ENCODE data around the gene ATP12A. TPM values are rescaled to one million over a fixed set of nuclear protein-coding genes. Genes with fewer than 3 reads are reported as not detected.

ATP12A gene
- not detected in 2 replicates for total RNA-seq (ENCODE audit: low replicate concordance)

DNA sequence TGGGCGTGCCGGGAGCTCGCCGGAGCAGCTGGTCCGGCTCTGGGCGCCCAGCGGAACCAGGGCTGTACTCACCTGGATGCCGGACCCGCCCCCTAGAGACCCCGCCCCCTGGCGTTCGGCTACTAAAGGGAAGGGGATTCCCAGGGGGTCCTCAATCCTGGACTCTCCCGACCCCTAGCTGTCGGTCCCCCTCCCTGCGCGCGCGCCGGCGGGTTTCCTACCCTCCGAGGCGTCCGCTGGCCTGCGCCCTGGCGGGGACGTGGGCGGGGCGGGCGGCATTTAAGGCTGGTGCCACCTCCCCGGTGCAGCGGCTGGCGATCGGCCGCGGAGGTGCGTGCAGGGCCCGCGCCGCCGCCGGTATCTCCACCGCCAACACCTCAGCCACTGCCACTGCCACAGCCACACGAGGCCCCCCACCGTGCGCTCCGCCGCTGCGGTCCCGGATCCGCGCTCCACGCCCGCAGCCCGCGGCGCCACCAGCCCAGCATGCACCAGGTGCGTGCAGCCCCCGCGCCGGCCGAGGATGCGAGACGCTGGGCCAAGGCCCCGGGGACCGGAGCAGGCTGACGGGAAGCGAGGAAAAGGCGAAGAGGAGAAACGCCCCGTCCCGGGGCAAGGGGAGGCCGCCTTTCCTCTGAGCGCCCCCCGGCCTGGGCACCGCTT, at the start of gene ATP12A:
ATP12A (plus strand) TSS at position 151 of the 663 bp plus-strand sequence; CDS start at position 487, 336 bp downstream.
- DNase-seq (ENCODE audit: low read depth), result no peak
- TF ChIP-seq, protein P1, sequence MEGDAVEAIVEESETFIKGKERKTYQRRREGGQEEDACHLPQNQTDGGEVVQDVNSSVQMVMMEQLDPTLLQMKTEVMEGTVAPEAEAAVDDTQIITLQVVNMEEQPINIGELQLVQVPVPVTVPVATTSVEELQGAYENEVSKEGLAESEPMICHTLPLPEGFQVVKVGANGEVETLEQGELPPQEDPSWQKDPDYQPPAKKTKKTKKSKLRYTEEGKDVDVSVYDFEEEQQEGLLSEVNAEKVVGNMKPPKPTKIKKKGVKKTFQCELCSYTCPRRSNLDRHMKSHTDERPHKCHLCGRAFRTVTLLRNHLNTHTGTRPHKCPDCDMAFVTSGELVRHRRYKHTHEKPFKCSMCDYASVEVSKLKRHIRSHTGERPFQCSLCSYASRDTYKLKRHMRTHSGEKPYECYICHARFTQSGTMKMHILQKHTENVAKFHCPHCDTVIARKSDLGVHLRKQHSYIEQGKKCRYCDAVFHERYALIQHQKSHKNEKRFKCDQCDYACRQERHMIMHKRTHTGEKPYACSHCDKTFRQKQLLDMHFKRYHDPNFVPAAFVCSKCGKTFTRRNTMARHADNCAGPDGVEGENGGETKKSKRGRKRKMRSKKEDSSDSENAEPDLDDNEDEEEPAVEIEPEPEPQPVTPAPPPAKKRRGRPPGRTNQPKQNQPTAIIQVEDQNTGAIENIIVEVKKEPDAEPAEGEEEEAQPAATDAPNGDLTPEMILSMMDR (IDR thresholded peaks at IDR 0.05; ENCODE audit: insufficient read depth, low read length), result no peak
- H3K4me3 ChIP-seq (ENCODE audit: low read depth, low read length), result no peak within 1 kb of the TSS

DNA sequence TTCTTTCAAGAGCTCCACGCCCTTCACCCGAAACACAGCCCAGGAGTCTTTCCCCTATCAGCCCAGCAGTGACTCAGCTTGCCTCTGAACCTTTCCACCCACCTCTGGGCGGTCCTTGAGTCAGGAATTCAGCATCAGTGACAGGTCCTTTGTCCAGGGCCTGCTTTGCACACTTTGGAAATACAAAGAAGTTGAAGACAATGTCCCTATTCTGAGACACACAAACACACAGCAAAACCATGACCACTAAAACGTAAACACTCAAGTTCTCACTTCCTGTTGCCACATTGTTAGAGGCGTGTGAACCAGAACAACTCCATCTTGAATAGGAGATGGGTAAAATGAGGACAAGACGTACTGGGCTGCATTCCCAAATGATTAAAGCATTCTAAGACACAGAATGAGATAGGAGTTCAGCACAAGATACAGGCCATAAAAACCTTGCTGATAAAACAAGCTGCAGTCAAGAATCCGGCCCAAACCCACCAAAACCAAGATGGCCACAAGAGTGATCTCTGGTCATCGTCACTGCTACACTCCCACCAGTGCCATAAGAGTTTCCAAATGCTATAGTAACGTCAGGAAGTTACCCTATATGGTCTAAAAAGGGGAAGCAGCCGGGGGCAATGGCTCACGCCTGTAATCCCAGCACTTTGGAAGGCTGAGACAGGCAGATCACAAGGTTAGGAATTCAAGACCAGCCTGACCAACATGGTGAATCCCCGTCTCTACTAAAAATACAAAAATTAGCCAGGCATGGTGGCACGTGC, 49.2 kb upstream of the ATP12A start:
- no peak for DNase-seq (ENCODE audit: low read depth)
- TF ChIP-seq, protein P1 (IDR thresholded peaks at IDR 0.05; ENCODE audit: insufficient read depth, low read length), result no peak

DNA sequence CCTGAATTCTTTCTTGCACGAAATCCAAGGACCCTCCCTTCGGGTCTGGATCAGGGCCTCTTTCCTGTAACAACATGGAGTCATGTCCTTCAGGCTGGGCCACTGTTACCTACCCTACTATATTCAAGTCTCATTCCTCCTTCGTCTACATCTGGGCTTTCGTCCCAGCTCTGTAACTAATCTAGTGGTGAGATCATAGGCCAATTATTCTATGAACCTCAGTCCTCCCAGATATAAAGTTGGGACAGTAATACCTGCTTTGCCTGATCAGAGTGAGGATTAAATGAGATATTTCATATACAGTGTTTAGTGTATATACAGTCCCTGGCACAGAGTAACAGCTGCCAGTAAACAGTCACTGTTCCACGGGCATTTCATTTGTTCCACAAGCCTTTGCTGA, 48.3 kb upstream of the ATP12A start:
- H3K4me3 ChIP-seq (ENCODE audit: low read depth, low read length), result no peak overlapping the region
- peak; percentile 12 for DNase-seq (ENCODE audit: low read depth)
- TF ChIP-seq, protein P1 (IDR thresholded peaks at IDR 0.05; ENCODE audit: insufficient read depth, low read length), result no peak

More for the DNA sequence above, 49.2 kb upstream of the ATP12A start:
- no peak overlapping the region for H3K4me3 ChIP-seq (ENCODE audit: low read depth, low read length)

DNA sequence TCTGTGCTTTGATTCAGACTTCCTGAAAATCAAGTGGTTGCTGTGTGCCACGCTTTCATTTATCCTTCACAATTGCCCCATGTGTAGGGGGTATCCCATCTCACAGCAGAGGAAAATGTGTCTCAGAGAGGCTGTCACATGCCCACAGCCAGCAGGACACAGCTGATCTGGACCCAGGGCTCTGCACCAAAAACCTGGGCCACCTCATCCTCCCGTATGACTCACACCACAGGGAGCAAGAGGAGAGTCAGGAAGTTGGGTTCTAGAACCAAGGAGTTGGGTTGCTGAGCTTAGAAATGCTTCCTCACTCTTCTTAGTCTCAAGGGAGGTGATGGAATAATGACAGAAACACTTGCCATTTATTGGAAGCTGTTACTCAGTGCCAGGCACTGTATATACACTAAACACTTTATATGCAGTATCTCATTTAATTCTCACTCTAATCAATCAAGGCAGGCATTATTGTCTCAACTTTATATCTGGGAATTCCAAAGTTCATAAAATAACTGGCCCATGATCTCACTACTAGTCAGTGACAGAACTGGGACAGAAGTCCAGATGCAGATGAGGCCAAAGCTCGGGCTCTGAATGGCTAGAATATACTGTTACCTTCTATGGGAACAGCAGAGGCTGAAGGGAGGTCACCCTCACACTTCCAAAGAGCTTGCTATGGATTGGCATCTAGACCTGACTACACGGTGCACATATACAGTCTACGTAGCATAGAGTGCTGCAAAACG, 47.7 kb upstream of the ATP12A start:
- no peak for DNase-seq (ENCODE audit: low read depth)
- no peak overlapping the region for H3K4me3 ChIP-seq (ENCODE audit: low read depth, low read length)
- TF ChIP-seq, protein P1 (IDR thresholded peaks at IDR 0.05; ENCODE audit: insufficient read depth, low read length), result no peak

DNA sequence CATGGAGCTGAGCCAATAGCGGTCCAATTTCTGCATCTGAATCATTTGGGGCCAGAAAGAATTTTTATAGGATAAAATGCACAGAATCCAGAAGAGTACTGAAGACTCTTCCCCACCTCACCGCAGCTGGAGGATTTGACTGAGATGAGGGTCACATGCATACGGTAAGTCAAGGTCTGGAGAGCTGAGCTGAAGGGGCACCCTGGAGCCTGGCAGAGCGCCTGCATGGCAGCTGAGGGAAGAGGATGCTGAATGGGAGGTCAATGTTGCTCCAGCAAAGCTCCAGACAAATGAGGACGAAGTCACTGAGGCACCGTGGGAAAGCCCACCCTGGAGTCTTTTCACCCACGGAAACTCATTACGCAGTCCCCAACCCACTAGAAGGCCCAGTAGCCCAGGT, 43.4 kb upstream of the ATP12A start:
- TF ChIP-seq, protein P1 (IDR thresholded peaks at IDR 0.05; ENCODE audit: insufficient read depth, low read length), result no peak
- no peak for DNase-seq (ENCODE audit: low read depth)
- H3K4me3 ChIP-seq (ENCODE audit: low read depth, low read length), result no peak overlapping the region

DNA sequence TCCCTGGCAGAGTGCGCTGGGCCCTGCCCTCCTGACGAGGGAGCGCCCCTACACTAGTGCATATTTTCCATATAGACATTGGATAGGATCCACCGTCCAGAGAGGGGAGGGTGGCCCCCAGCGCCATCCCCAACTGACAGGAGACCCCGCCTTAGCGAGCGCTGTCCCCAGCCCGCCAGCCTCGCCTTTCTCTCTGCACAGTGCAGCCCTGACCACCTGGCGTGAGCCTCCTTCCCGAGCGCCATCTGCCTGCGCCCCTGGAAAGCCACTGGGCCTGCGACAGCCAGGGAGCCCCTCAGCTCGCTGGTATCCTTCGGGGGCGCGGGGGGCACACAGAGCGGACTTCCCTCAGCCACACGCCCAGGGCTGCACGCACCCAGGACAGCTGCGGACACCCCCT, 42.1 kb upstream of the ATP12A start:
- no peak for DNase-seq (ENCODE audit: low read depth)
- TF ChIP-seq, protein P1 (IDR thresholded peaks at IDR 0.05; ENCODE audit: insufficient read depth, low read length), result no peak
- H3K4me3 ChIP-seq (ENCODE audit: low read depth, low read length), result no peak overlapping the region
